SIG-M5 (cell line): ENCODE measurements around the gene MSI2.

Experiments used
- DNase-seq: peaks from one replicate; lab custom pipeline; 2025; lab: John Stamatoyannopoulos, UW

The MSI2 gene

DNA sequence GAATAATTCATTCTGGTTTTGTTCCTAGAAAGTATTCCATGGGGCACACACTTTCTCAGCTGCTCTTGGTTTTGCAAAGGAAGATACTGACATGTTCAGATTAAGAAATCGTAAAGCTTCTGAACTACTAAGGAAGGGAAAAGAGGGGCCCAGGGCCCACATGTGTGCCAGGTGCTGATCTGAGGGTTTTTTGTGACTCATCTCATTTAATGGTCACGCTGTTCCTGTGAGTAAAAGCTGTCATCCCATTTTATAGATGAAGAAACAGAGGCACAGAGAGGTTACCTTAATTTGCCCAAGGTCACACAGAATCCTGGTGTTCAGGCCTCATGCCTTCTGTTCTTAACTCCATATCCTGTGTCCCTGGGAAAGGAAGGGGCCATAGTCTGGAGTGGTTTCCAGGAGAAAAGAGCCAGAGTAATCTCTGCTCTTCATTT is 113.2 kb downstream of the MSI2 start:
- DNase-seq = no peak

- DNase-seq = no peak
Measured at GRCh38 chr17:57370037-57370581, 113.8 kb downstream of the MSI2 start.

DNA sequence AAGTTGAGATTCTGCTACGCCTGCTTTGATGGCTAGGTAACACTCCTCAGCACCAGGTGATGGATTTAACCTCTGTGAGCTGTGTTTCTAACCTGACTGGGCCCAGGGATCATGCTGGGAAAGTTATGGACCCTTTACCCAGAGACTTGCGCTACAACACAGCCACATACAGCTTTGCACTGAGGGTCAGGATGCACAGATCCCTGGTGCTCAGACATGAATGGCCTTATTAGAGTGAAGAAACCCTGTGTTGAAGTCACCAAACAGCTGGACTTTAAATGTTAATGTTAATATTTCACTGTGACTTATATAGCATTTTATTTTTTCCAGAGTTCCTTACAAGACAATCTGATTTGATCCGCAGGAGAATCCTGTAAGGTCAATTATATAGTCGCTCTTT is 114.3 kb downstream of the MSI2 start:
- DNase-seq = no peak

DNA sequence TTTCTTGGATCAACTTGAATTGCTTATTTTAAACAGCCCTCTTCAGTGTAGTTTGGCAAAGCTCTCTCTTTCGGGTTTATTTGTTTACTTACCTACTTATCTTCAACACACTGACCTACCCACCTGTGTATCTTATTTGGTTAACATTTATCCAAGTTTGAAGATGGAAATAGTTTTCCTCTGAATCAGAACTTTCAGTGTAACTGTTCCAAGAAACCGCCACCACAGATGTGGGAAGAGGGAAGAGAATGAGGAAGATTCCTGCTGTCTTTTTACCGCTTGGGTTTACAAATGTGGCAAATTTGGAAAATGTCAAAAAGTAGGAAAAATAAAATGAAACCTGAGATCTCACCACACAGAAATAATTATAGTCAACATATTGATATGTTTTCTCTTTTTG is 115.8 kb downstream of the MSI2 start:
- no peak for DNase-seq

- DNase-seq = no peak
Measured at GRCh38 chr17:57373048-57373447, 116.7 kb downstream of the MSI2 start.

GRCh38 chr17:57373756-57374155 is 117.4 kb downstream of the MSI2 start:
- no peak for DNase-seq

GRCh38 chr17:57375040-57375769 is 118.9 kb downstream of the MSI2 start:
- no peak for DNase-seq

DNA sequence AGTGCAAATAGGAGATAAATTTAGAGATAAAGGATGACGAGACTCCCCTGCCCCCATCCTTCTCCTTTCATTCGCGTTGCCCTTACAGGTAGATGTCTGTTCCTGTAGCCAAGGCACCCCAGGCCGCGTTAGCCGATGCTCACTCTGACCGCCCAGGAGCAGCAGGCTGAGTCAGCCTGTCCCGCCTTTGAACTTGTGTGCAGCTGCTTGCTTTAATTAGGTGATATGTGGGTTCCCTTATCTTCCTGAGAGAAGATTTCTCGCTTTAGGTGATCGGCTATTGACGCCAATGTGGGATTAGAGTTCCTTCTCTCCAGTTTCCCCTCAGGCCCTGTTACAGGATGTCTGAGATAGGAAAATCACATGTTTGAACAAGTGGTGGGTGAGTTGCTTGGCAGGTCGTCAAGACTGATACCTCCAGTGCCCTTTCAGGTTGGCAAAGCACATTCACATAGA is 119.5 kb downstream of the MSI2 start:
- no peak for DNase-seq

- no peak for DNase-seq
Measured at GRCh38 chr17:57377094-57377493, 120.8 kb downstream of the MSI2 start.

GRCh38 chr17:57379237-57379894 is 123.0 kb downstream of the MSI2 start:
- no peak for DNase-seq

- no peak for DNase-seq
Measured at GRCh38 chr17:57379895-57380434, 123.6 kb downstream of the MSI2 start.

- DNase-seq = no peak
Measured at GRCh38 chr17:57381498-57381897, 125.2 kb downstream of the MSI2 start.

DNA sequence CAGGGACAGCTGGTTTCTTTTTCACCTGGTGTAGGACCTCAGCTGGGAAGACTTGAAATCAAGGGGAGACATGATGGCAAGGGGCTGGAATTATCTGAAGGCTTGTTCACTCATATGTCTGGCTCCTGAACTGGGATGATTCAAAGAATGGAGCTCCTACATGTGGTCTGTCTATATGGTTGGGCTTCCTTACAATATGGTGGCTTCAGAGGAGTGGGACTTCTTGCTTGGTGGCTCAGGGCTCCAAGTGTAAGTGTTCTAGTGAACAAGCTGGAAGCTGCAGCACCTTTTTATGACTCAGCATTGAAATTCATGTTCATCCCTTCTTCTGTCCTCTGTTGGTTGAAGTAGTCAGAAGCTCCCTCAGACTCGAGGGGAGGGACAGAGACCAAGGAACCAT is 127.9 kb downstream of the MSI2 start:
- no peak for DNase-seq

DNA sequence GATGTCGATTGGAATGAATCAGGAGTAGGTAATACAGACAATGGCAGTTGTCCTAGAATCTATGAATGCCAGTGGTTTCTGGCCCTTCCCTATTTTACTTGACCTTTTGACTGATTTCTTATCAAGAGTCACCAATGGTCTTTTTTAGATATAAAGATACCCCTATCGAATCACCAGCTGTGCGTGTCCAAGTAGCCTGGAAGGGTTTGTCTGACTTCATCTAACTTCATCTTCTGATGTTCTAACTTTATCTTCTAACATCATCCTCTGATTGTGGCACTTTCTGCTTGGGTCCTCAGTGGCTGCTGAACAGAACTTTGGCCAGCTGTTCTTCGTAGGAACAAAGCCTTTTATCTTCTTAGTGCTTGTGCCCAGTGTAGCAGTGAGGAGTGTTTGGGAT is 129.7 kb downstream of the MSI2 start:
- DNase-seq = no peak

GRCh38 chr17:57387575-57387974 is 131.3 kb downstream of the MSI2 start:
- DNase-seq = no peak

DNA sequence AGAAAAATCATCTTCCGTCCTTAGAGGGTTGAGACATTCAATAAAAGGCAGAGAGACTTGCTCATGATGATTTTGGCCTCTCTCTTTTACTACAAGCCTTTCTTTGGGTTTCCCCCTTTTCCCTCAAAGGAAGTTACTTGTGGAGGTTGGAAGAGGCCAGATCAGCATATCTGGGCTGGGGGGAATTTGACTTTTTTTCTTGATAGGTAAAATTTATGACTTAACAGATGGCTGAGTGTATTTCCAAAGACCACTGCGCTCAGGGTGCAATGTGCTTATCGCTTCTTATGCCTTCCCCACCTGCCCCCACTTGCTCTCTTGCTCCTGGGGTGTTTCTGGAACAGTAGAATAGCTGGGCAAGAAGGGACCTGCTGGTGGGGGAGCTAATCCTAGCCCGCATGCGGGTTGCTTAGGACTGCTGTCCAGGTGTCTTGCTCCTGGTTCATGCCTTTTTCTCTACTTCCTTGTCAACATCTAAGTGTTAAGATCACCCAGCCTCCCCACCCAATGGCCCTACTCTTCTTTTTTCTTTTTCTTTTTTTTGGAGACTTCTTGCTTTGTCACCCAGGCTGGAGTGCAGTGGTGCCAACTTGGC is 131.9 kb downstream of the MSI2 start:
- DNase-seq = no peak

DNA sequence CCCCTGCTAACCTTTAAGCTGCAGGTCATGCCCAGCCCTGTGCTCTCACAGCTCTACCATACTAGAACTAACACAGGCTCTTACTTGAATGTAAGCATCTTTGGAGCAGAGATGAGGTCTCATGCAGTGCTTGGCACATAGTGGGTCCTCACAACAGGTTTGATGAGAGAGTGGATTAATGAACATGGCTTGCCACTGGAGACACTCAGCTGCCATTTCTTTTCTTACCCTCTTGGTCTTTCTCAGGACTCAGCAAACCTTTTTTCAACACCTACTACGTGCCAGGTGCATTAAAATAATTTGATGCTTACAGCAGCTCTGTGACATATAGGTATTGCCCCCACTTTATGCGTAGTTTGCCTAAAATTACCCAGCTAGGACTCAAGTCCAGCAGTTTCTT is 133.2 kb downstream of the MSI2 start:
- no peak for DNase-seq

- no peak for DNase-seq
Measured at GRCh38 chr17:57391076-57391825, 134.9 kb downstream of the MSI2 start.

GRCh38 chr17:57391857-57392471 is 135.6 kb downstream of the MSI2 start:
- no peak for DNase-seq

DNA sequence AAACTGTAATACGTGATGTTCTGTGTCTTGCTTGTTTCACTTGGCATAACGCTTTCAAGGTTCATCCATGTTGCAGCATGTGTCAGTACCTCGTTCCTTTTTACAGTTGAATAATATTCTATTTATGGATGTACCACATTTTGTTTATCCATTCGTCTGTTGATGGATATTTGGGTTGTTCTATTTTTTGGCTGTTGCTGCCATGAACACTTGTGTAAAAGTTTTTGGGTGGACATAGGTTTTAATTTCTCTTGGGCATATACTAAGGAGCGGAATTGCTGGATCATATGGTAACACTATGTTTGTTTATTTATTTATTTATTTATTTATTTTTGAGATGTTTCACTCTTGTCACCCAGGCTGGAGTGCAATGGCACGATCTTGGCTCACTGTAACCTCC is 137.0 kb downstream of the MSI2 start:
- DNase-seq = no peak

DNA sequence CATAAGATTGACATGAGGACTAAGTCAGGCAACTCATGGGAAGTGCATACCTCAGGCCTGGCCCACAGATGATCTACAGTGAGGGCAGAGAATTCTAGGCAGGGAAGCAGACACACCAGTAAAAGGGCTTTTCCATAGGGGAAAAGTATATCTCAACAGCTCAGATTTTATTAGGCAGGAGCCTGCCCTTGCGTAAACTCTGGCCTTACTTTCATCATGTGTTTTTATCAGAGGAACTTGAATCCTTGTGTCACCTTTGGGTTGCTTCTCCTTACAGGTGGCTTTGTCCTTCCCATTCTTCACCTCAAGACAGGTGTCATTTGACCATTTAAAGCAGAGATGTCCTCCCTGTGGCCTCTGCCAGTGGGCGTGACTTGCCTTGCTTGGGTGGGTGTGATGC is 138.1 kb downstream of the MSI2 start:
- DNase-seq = no peak
